NCI-H1105 (cell line): ENCODE data around the gene CD151.
A peak's percentile ranks its signal among the peaks of the same experiment; 100 is the strongest.

ENCODE experiments used
- DNase-seq: peaks from one replicate; lab custom pipeline; 2025; lab: John Stamatoyannopoulos, UW

Gene CD151

DNA sequence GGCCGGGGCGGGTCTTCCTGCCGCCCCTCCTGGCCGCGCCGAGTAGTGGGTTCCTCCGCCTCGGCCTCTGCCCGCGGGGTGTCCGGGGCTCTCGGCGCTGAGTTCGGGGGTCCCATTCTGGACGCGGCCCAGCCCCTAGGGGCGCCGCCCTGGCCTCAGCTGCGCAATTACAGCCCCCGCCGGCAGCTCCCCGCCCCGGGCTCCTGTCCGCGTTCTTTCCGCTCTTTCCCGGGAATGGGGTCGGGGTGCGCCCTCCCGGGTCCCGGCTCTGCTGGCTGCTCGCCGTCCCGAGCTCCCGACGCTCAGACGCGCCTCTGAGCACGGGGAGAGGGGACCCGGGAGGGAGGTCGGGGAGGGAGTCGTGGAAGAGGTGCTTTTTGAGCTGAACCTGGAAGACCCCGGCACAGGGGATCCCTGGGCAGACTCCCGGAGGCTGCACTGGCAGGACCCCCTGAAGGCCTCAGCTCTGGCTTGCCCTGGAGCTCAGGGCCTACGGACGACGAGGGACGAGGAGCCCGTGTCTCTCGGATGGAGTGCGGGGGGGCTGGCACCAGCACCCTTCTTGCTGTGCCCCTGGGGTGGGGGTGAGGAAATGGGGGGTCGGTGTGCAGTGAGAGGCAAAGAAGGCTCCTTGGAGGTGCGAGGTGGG lies 10.5 kb downstream of the CD151 start:
- DNase-seq = no peak

GRCh38 chr11:843818-844692 lies 11.3 kb downstream of the CD151 start:
- DNase-seq = no peak

DNA sequence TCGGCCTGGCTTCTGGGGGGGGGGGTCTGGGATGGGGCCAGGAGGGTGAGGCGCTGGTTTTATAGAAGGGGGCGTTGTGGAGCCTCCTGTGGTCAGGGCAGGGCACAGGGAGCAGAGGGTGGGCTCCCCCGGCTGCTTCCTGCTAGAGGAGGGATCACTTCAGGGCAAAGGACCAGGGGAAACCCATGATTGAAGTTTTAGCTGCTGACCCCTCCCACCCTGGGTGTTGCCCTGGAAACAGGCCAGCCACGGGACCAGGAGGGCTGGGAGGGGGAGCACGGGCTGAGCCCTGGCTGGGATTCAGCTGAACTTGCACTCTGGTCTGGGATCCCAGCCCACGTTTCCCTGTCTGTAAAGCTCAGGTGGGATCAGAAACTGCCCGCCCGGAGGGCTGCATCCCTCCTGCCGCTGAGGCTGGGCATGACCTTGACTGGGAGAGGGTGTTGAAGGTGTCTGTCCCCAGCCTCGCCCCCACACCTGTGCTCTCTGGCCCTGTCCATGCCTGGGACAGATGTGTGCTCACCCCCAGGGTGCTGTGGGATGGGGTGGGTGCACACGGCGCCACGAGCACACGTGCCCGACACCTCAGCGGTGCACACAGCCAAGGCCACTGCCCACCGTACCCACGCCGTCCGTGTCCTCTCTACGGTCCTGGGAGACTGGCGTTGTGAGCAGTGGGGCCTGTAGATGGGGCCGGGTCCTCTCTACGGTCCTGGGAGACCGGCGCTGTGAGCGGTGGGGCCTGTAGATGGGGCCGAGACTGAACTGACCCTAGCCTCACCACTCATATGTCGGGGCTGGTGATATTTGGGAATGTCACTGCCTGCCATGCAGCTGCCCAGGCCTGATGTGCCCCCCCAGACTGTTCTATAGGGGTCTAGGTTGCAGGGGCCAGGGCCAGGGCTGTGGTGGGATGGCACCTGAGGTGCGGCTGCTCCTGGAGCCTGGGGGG lies 12.2 kb downstream of the CD151 start:
- no peak for DNase-seq

DNA sequence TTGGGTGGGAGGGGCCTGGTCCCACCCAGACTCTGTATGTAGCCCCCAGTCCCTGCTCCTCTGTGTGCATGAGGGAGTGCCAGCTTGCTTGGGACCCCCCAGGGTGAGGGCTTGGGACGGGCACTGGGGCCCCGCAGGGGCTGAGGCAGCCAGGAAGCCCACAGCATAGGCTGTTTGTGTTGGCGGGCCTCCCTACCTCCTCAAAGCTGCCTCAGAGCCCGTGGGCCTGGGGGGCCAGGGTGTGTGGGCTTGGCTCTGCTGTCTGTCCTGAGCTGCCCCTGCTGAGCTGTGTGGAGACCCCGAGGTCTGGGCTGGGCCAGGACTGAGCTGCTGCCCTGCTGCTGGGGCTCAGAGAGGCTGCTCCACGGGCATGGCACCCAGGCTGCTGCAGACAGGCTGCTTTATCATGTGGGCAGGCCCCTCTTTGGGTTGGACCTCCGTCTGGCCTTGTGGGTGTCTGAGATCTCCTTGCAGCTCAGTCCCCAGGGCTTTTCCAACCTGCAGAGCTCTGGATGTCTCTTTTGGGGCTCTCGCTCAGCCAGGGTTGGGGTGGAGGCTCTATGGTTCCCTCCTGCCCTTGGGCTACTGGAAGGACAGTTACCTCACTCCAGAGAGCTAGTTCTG lies 13.2 kb downstream of the CD151 start:
- no peak for DNase-seq

- no peak for DNase-seq
Measured at GRCh38 chr11:846496-847098, 13.8 kb downstream of the CD151 start.

GRCh38 chr11:847876-848275 lies 15.1 kb downstream of the CD151 start:
- no peak for DNase-seq

- DNase-seq = peak; percentile 24
Measured at GRCh38 chr11:848380-848931, 15.7 kb downstream of the CD151 start.

DNA sequence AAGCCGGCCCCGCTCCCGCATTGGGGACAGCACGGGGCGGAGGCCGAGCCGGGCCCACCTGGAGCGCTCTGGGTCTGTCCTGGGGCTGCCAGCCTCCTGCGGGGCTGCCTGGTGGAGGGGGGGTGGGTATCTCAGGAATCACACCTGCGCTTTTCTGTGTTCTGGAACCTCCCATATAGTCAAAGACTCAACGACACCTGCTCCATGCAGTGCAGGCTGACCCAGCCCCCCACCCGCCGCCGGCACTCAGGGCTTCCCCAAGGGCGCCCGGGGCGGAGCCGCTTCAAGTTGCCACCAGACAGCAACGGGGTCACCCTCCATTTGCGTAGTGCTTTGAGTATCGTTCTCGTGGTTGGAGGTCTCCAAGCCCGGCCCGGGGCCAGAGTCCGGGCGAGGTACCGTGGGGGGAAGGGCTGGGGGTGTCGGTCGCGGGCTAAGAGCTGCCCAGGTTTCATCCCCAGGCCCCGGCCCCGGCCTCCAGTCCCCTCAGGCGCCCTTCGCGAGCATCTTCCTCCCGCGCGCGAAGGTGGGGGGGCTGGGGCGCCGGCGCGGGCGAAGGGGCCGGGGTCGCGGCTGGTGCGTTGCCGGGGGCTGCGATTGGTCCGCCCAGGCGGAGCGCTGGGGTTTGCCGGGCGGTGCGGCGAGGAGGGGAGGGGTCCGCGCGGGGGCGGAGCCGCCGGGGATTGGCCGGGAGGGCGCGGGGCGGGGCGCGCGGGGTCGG lies 16.5 kb downstream of the CD151 start:
- DNase-seq = peak; percentile 79

- peak; percentile 16 for DNase-seq
Measured at GRCh38 chr11:849951-850774, 17.4 kb downstream of the CD151 start.

DNA sequence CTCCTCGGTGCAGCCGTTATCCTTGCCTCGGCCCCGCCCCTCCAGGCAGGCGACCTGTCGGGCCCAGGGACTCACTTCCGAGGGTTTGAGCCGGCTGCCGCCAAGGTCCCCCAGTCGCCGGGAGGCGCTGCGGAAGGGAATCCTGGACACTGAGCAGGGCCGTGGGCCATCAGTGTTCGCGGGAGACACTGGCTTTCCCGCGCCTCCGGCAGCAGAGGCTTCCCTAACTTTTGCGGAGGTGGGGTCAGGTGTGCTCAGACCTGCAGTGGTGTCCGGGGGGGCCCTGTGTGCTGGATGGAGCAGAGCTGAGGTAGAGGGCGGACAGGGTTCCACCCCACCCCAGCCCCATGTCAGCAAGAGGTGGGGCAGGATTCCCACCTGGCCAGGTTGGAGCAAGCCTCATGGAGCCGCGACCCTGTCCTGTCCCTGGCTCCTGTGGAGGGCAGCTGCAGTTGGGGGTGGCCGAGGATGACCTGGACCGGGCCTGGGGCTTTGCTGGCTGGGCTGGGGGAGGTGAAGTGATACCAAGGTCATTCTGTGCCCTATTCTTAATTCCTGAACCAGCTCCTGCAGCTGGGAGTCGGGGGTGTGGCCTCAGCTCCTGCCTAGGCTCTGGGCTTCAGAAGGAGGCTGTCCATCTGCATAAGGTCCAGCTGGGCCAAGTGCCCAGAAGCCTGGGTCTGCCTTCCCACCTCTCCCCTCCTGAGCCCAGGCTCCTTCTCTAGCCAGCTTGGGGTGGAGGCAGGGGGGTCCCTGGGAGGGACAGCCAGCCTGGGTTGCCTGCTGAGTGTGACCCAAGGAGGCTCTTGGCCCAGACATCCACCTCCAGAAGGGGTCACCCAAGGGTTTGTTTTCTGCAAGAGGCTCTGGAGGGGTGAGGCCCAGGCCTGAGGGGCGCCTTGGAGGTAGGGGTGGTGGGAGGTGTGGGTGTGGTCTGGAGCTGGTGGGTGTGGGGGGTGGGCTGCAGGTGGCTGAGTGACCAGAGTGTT lies 18.3 kb downstream of the CD151 start:
- DNase-seq = peak; percentile 25

GRCh38 chr11:852762-853161 lies 20.0 kb downstream of the CD151 start:
- DNase-seq = no peak

DNA sequence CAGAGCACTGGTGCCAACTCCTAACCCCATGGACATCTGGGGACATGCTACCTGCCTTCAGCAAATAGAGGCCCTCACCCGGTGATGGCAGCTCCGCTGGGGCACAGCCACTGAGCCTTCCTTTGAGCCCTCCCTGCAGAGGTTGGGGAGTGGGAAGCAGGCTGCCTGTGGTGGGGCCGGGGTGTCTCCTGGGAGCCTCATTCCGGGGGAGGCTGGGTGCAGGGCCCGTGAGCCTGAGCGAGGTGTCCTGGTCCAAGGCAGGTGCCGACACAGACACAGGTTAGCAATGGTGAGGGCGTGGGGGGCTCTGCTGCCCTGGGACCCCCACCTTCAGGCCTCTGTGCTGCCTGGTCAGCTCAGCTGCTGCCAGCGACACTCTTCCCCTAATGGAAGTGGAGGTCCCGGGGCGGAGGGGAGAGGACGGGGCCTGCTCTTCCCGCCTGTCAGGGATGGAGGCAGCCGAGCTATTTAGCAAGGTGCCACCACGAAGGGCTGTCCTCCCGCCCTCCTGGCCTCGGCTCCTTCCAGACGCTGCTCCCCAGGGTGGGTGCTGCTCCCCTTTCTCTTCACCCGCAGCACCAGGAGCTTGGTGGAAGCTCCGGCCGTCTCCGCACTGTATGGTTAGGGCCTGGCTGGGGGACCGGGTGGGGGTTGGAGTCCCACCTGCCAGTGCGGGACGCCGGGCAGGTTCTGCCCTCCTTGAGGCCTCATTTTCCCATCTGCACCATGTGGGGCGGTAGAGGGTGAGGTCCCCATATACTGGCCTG lies 21.1 kb downstream of the CD151 start:
- DNase-seq = no peak

- DNase-seq = no peak
Measured at GRCh38 chr11:854601-855329, 22.0 kb downstream of the CD151 start.

- no peak for DNase-seq
Measured at GRCh38 chr11:855330-855674, 22.6 kb downstream of the CD151 start.

DNA sequence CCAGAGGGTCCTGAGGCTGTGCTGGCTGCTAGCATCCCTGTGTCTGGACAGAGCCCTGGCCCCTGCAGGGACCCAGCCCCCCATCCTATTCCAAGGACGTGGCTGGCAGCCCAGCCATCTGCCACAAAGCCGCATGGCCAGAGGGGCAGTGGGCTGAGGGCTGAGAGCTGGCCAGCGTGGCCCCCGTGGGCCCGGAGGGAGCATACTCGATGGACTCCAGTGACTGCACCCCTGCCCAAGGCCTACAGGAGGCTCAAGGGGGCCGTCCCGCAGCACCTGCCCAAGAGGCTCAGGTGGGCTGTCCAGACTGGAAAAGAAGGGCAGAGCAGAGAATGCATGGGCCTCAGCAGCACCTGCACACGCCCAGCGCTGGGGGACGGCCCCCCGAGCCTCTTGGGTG lies 23.0 kb downstream of the CD151 start:
- DNase-seq = no peak

GRCh38 chr11:856397-856796 lies 23.6 kb downstream of the CD151 start:
- DNase-seq = no peak
